HG03064 (cell line): Measurements from ENCODE around the gene CEP112.
"Not testable (repeated sequence)": the region's sequence is repeated elsewhere in the genome, so short reads cannot be mapped to it uniquely, and the experiment has no call there.

Experiments used
- ATAC-seq: cut with Tn5 transposase; IDR thresholded peaks from one replicate; pipeline ENCODE4 v1.9.1; 2021; ENCODE audit warnings: low read depth; ENCODE audit not compliant: unreplicated experiment

Gene CEP112

GRCh38 chr17:65753348-65753747 is 438.6 kb downstream of the CEP112 start:
- ATAC-seq = no peak

DNA sequence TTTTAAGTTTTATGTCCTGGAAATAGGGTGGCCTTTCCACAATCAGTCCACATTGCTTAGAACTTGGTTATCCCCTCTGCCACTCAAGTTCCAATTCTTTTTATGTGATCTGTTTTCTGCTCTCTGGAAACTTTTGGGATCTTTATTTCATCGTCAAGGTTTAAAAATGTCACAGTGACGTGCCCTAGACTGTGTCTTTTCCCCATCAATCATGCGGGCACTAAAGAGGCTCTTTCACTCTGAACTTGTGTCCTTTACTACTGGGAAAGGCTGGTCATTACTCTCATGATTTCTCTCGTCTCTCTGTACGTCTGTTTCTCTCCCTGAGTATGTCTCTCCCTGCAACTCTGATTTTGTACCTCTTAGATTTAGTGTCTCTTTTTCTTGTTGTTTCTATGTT is 440.7 kb downstream of the CEP112 start:
- no peak for ATAC-seq

- ATAC-seq = no peak
Measured at GRCh38 chr17:65750631-65751115, 441.3 kb downstream of the CEP112 start.

DNA sequence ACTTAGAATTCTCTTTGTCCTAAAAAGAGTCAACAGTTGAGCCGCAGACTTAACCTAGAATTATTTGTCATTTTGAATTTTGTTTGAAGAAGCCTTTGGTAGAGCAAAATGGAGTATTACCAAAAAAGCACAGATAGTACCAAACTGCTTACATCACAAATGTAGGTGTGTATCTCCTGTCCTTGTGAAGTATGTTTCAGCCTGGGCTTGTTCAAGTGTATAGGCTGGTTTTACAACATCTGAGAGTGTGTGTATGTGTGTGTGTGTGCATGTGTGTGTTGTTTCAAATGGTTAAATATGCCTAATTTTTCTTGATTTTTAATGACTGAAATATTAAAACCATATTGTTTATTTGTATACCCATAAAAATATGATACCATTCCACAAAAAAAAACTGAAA is 441.8 kb downstream of the CEP112 start:
- no peak for ATAC-seq

DNA sequence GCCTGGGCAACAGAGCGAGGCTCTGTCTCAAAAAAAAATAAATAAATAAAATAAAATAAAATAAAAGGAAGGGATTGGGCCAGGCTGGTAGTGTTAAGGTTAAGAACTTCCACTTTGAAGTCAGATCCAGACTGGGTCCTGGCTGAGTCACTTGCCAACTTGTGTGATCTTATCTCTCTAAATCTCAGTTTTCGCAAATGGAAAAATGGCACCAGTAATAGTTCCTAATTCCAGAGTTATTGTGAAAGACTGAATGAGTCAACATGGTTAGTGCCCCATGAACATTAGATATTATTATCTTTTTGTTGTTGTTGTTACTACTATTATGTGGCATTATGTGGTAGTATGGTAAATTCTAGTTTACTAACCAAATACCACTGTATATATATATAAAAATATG is 442.5 kb downstream of the CEP112 start:
- ATAC-seq = no peak

DNA sequence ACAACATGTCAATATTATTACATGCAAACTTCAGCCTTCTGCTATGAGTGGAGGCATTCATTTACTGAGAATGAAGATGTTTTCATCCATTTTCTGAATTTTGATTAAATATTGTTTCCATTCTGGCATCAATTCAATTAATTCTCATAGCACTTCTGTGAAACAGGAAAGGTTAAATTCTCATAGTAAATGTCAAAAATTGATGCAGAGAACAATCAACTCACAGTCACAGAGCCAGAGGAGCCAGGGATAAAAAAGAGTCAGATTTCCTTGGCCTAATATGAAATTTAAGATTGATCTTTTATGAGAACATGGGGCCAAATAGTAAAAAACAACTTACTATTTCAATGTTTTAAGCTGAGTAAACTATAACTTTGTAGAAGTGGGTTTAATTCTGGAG is 446.7 kb downstream of the CEP112 start:
- no peak for ATAC-seq

- ATAC-seq = no peak
Measured at GRCh38 chr17:65743308-65743655, 448.7 kb downstream of the CEP112 start.

DNA sequence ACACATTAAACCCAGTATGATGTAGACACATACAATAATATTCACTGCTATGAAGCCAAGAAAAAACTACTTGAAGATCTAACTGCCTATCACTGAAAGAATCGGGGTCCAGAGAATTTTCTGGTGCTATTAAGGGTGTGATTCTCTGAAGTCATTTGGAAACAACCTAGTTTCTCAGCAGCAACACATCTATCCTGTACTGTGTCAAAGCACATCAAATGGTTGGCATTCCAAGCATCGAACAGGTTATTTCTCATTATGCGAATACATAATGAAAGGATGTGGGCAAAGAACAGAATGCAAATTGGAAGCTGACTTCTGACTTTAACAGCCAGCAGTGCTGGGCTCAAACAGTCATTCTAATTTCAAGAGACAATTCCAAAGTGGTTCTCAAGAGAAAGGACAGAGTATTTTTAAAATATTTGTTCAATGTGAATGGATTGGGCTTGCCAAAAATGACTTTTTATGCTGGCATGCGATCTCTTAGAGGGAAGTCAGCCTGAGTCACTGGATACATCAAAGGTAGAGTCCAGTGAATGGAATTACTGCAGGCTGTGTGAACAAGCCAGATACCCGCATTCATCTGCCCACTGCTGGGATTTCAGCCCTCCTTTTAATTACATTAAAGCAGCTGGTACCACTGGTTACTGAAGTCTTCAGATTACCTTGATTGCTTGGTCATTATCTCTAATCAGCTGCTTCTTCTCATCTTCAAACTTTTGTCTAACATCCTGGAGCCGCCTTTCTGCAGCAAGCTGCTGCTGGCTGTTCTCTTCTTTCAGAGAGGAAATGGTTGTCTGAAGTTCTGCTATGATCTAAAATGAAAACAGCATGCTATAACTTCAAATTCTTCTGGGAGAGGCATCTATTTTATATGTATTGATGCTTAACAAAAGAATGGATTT is 449.3 kb downstream of the CEP112 start:
- no peak for ATAC-seq

DNA sequence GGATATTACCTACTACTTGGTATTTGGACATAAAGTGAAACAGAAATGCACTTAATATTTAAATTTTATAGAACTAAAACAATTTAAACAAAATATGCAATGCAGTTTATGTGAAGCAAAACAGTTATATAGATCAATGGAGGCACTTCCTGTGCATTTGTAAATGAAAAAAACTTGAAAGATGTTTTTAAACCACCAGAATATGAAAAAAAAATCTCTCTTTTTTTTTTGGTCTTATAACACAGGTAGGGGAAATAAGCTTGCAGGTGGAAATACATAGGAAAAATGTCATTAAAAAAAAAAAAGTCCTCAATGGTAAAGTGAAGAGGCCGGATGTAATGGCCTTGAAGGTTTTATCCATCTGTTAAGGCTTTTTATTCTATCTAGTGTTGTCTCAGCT is 450.2 kb downstream of the CEP112 start:
- ATAC-seq = no peak

- ATAC-seq = no peak
Measured at GRCh38 chr17:65739034-65739433, 452.9 kb downstream of the CEP112 start.

GRCh38 chr17:65737451-65737850 is 454.5 kb downstream of the CEP112 start:
- ATAC-seq = no peak

DNA sequence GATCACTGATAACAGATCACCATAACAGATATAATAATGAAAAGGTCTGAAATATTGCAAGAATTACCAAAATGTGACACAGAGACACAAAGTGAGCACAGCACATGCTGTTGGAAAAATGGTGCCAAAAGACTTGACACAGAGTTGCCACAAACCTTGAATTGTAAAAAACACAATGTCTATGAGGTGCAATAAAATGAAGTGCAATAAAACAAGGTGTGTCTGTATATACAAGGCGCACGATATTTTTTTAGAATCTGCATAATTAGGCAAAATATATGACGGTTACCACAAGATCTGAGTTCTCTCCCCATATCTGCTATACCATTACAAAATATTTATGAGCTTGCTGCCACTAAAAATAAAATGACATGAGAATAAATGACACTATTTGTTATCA is 458.6 kb downstream of the CEP112 start:
- ATAC-seq = no peak

- not testable (repeated sequence) for ATAC-seq
Measured at GRCh38 chr17:65732667-65733066, 459.3 kb downstream of the CEP112 start.

DNA sequence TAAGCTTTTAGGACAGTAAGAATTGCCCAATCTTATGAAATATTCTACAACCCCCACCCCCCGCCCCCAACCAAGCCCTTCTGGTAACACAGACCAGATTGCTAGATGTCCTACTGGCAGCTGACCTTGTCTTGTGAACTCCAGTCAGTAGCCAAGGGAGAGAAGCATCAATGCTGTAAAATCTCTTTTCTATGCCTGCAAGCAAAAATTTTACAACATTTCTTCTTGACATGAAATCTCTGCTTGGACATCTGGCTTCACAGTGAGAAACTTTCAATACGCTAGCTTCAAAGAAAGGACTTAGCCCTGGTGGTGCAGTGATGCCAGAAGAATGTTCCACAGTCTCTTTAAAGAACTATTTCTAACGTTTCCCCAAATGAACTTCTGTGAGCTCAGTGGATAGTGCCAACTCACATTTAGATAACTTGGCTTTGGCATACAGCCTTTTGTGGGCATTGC is 461.2 kb downstream of the CEP112 start:
- no peak for ATAC-seq

DNA sequence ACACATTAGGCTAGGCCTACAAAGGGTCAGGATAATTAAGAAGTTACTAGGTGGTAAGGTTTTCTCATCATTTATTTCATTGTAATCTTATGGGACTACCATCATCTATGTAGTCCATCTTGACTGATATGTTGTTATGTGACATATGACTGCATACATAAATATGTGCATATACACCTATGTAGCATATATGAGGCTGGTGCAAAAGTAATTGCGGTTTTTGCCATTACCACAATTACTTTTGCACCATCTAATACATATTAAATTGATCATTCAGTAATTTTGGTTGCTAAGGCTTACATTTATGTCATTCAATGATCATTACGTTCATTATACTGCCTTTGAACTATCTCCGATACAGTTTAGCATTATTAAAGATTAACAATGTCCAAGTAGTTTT is 462.7 kb downstream of the CEP112 start:
- ATAC-seq = no peak

GRCh38 chr17:65727832-65728231 is 464.1 kb downstream of the CEP112 start:
- ATAC-seq = no peak

GRCh38 chr17:65727246-65727645 is 464.7 kb downstream of the CEP112 start:
- no peak for ATAC-seq

DNA sequence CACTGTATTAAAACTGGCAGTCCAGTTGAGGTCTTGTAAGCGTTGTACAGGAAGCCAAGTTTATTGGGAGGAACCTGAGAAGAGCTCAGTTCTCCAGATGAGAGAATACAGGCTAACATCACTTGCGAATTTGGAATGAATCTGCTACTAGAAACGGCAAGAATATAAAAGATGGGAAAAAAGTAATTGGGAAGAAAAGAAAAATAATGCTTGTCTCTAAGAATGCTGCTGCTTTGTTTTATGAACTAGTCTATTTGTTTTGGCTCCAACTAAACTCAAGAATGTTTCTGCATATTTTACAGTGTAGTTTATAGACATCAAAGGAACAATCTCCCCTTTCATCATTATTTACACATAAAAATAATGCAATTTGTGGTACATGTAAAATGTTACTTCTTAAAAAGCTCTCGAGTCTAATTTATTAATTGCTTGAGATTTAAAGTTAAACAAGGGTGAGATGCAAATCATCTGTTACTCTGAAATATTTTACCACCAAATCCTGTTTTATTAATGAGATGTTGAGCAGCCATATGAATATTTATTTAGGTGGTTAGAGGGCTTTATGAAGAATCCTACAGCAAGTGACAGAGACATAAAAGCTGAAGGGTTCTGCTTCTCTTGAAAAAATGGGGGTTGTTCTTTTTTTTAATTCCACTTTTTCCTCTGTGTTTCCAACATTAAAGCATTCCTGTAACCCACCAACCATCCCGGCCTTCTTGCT is 468.3 kb downstream of the CEP112 start:
- no peak for ATAC-seq

- no peak for ATAC-seq
Measured at GRCh38 chr17:65718601-65719000, 473.3 kb downstream of the CEP112 start.

DNA sequence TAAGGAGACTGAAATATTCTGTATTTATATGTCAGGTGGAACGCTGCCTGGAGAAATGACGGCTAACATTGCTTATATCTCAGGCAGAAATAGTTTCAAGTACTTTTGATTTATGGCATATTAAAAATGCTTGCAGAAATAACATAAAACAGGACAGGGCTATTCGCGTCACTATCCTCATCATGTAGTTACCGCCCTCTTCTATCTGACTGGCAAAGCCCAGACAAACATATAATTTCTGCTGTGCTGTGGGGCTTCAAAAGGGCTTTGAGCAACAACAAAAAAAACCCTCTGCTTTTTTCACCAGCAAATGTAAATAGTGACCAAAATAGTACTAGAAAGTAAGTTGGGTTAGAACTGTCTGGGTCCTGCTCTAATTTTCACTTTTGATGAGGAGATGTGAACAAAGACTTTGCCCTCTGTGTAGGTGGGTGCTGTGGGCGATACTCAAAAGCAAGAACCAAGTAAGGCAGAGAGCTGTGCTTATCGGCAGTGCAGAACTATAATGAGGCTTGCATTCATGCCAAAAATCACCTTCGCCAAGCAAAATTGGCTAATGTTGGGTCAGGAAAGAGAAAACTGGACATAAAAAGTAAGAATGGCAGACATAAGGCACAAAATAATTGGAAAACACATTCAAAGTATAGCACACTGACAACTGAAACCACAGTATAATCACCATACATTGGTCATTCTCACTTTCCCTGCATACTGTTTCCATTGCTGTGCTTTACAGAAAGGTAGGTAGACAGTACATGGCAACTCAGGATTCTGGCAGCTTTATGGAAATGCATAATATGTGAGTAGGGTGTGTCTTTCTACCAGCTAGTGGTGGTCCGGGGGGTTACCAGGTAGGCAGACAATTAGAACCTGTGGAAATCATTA is 479.3 kb downstream of the CEP112 start:
- ATAC-seq = no peak
